Prostate gland (tissue), 2 donors: ENCODE data around the gene DAB1.

ENCODE experiments used
- CTCF ChIP-seq, 4 experiments: fragments of 200-600 bp in 2 of 4; fragments of 450-650 bp in 2 of 4; sonication (generic) in 2 of 4; IDR thresholded peaks; 1 replicate in 3 of 4; 2 replicates in 1 of 4; pipeline ENCODE4 v1.5.1; 2016 to 2019; ENCODE audit warnings: antibody characterized with exemption in 4 of 4, mild to moderate bottlenecking in 2 of 4, moderate library complexity in 2 of 4
- POLR2A ChIP-seq: fragments of 450-650 bp; IDR thresholded peaks from one replicate; pipeline ENCODE4 v1.6.1; 2016; ENCODE audit warnings: antibody characterized with exemption, mild to moderate bottlenecking

GRCh38 chr1:57060451-57060850, 363.4 kb downstream of the DAB1 start:
- TF ChIP-seq CTCF (IDR thresholded peaks at IDR 0.05): no peak
- no peak for TF ChIP-seq POLR2A
